MG63 (cell line): ENCODE data around the gene NTM. TPM values are rescaled to one million over a fixed set of nuclear protein-coding genes. Genes with fewer than 3 reads are reported as not detected.

ENCODE experiments used
- DNase-seq: peaks from one replicate; pipeline ENCODE4 v3.0.0-alpha.2; 2020
- H3K27me3 ChIP-seq: fragments of 250-450 bp; sonication (Bioruptor Pico); 2 replicates; pipeline ENCODE4 v1.5.1; 2020; ENCODE audit warnings: mild to moderate bottlenecking, moderate library complexity
- H3K36me3 ChIP-seq: fragments of 250-450 bp; sonication (Bioruptor Pico); 2 replicates; pipeline ENCODE4 v1.5.1; 2020; ENCODE audit warnings: mild to moderate bottlenecking, moderate library complexity
- H3K4me3 ChIP-seq: fragments of 250-450 bp; sonication (Bioruptor Pico); 2 replicates; pipeline ENCODE4 v1.5.1; 2020; ENCODE audit warnings: mild to moderate bottlenecking, moderate library complexity
- H3K9me3 ChIP-seq: fragments of 250-450 bp; sonication (Bioruptor Pico); 2 replicates; pipeline ENCODE4 v1.5.1; 2020; ENCODE audit warnings: mild to moderate bottlenecking, moderate library complexity
- total RNA-seq: library from RNA; depleted of rRNA; stranded (reverse); fragments of >200 nt; shearing (Covaris generic); gene quantifications from 2 replicates; pipeline ENCODE4 v1.2.3, GENCODE V29; 2014; ENCODE audit warnings: low replicate concordance

Gene NTM
- total RNA-seq, 1 experiment from 2014 or later: 4.0 TPM

DNA sequence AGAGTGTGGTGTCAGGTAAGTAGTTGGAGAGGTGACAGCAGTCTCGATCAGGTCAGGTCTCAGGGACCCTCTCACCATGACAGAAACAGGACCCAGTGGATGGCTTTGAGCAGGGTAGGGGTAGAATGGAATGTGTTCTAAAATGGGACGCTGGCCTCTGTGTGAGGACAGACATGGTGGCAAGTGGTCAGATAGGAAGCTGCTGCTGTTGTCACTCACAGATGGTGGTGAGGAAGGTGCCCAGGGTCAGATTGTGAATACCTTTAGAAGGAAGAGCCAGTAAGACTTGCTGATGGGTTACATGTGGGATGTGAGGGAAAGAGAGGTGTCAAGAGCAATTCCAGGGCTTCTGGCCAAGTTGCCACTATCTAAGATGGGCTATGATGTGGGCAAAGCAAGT is 596.3 kb downstream of the NTM start:
- no peaks in the 10 kb centered on the region for H3K9me3 ChIP-seq
- DNase-seq: no peak
- no peaks in the 10 kb centered on the region for H3K36me3 ChIP-seq
- H3K27me3 ChIP-seq: no peaks in the 10 kb centered on the region
- H3K4me3 ChIP-seq: no peak overlapping the region

DNA sequence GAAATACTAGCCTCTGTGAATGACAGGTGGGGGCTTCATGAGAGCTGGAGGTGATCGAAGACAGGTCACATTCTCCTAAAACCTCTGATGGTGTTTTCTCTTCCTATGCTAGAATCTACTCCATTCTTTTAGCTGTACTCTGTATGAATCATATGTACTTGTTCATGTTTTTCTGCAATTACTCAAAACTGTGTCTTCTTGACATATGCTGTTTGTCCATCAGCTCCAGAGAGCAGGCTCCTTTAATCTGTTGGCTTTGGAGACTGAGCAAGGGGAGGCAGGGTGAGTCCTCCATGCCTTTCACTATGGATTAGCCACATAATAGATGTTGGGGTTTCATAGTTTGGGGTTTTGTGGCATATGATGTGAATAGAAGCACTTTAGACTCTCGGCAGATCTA is 598.8 kb downstream of the NTM start:
- Histone ChIP-seq H3K27me3 (no peaks in the 10 kb centered on the region), H3K9me3 (no peaks in the 10 kb centered on the region), H3K36me3 (no peaks in the 10 kb centered on the region), H3K4me3 (no peak overlapping the region)
- DNase-seq: no peak

DNA sequence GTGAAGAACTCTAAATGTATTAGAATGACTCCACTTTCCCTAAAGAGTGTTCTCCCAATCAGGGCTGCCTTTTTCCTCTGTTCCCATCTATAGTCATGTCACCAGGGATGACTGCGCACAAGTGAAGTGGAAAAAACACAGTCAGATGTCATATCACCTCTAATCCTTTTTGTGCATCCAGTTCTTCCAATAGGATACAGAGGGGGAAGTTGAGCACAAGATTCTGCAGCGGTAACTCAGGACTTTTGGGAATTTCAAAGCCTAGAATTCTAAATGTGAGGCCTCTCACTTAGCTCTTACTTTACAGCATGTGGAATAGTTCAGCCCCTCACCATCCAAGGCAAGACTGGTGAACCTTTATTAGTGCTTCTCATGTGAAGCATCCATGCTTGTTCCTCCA is 602.6 kb downstream of the NTM start:
- no peak for DNase-seq
- Histone ChIP-seq H3K9me3 (no peaks in the 10 kb centered on the region), H3K4me3 (no peak overlapping the region), H3K27me3 (no peaks in the 10 kb centered on the region), H3K36me3 (no peaks in the 10 kb centered on the region)

DNA sequence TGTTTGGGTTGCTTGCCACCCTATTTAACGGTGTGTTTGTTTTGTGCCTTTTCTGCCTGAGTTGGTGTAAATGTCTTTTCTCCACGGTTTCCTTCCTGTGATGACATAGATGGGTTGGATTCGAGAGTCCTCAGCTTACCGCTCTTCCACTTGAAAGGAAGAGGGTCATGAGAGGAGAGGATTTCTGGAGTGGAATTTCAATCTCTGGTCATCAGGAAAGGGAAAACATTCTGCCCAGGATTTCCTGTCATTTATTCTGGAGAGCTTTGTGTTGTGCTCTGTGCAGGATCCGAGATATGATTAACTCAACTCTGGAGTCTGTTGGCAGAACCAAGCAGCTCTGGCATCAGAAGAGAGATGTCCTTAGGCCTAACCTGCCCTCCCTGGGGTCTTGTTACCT is 605.2 kb downstream of the NTM start:
- Histone ChIP-seq H3K9me3 (no peaks in the 10 kb centered on the region), H3K4me3 (no peak overlapping the region), H3K27me3 (no peaks in the 10 kb centered on the region), H3K36me3 (no peaks in the 10 kb centered on the region)
- no peak for DNase-seq

DNA sequence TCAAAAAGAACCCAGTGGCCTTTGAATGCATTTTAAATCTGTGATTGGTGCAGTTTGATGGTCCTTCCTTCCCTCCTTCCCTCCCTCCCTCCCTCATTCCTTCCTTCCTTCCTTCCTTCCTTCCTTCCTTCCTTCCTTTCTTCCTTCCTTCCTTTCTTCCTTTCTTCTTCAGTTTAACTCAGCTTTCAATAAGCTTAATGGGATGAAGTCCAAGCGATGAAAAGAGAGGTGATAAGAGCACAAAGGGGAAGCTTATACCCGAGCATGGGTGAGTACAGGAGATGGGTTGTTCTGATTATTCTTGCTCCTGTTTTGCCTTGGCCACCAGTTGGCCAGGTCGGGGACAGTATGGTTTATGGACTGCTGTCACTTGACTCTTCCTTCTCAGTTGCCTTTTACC is 605.6 kb downstream of the NTM start:
- DNase-seq: no peak
- no peaks in the 10 kb centered on the region for H3K27me3 ChIP-seq
- H3K9me3 ChIP-seq: no peaks in the 10 kb centered on the region
- H3K4me3 ChIP-seq: no peak overlapping the region
- no peaks in the 10 kb centered on the region for H3K36me3 ChIP-seq

DNA sequence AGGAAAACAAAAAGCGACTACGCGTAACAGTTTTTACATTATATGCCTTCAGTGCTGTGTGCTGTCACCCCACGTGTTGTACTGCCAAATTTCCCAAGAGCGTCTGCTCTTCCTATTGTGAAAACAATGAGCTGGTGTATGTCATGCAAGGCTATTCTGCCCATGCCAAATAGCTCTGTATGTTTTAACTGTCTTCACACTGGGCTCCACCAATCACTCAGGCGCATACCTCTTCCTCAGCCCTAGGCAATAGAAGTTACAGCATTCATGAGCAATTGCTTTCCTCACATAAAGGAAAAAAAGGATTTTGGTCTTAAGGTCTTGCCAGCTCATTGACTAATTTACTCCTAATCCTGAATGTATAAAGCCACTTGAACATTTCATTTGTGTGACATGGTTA is 606.8 kb downstream of the NTM start:
- Histone ChIP-seq H3K9me3 (no peaks in the 10 kb centered on the region), H3K27me3 (no peaks in the 10 kb centered on the region), H3K36me3 (no peaks in the 10 kb centered on the region), H3K4me3 (no peak overlapping the region)
- DNase-seq: peak; percentile 87

DNA sequence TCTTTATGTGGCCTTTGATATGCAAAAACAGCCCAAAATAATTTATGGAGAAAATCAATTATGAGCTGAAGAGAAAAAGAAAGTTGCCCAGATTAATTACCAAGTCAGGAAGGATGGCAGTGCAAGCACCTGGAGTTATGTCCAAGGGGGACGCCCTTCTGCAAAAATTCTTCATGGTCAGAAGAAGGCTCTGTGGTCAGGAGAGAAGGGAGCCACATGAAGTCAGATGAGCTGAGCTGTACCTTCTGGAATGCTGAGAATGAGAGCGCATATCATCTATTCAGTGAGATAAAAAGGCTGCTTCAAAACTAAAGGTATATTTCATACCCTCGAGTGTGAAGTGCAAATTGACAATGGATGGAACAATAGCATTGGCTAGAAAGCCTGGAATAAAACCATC is 607.4 kb downstream of the NTM start:
- Histone ChIP-seq H3K36me3 (no peaks in the 10 kb centered on the region), H3K9me3 (no peaks in the 10 kb centered on the region), H3K4me3 (no peak overlapping the region), H3K27me3 (no peaks in the 10 kb centered on the region)
- DNase-seq: peak; percentile 52

DNA sequence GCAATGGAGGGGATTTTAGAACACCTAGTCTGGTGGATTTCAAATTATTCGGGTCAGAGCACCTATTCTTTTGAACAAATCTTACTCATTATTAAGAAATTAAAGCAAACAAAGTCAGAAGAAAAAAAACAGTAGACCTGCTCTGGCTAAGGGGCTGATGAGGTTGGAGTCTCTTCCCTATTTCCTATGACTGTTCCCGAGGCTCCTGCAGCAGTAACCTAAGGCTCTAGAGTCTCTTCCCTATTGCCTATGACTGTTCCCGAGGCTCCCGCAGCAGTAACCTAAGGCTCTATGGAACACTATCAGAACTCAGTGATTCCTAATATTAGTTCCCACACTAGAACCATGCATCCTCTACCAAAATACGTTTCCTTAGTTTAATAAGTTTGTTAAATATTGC is 607.9 kb downstream of the NTM start:
- no peaks in the 10 kb centered on the region for H3K9me3 ChIP-seq
- H3K36me3 ChIP-seq: no peaks in the 10 kb centered on the region
- H3K4me3 ChIP-seq: no peak overlapping the region
- no peak for DNase-seq
- no peaks in the 10 kb centered on the region for H3K27me3 ChIP-seq

DNA sequence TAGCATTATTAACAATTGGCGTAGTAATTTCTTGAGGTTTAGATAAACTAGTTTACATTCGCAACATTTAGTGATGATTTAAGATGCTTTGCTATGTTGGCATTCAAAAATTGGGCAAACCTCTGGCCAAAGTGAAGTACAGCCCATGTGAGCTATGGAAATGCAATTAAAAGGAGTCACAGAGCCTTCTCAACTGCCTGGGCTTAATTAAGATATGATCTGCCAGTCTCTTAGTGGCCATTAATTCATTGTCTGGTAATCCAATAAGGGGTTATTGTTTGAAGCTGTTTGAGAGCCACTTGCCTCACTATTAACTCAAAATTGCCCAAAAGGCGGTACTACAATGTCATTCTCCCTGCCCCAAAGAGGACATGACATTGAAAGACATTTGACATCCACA is 608.9 kb downstream of the NTM start:
- no peaks in the 10 kb centered on the region for H3K27me3 ChIP-seq
- H3K9me3 ChIP-seq: peaks cover 3% of the 10 kb centered on the region; the same call in 1 of the 2 replicates
- H3K4me3 ChIP-seq: no peak overlapping the region
- no peaks in the 10 kb centered on the region for H3K36me3 ChIP-seq
- DNase-seq: no peak

DNA sequence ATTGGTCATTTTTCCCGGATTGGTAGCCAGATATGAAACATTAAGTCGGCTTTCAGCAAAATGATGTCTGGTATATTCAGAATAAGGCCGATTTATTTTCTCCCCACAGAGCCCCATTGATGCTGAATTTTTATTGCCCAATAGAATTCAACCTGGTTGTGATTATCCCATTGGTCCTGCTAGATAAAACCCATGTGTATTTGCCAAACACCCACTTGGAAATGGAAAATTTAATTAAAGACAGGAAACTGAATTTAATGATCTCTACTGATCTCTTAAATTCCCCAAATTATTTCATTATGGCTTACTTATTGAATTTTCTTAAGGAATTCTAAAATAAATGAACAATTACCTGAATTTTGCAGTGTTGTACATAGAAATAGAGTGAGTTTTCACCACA is 609.8 kb downstream of the NTM start:
- H3K4me3 ChIP-seq: no peak overlapping the region
- peaks cover 3% of the 10 kb centered on the region; the same call in 1 of the 2 replicates for H3K9me3 ChIP-seq
- H3K36me3 ChIP-seq: no peaks in the 10 kb centered on the region
- DNase-seq: no peak
- H3K27me3 ChIP-seq: no peaks in the 10 kb centered on the region

DNA sequence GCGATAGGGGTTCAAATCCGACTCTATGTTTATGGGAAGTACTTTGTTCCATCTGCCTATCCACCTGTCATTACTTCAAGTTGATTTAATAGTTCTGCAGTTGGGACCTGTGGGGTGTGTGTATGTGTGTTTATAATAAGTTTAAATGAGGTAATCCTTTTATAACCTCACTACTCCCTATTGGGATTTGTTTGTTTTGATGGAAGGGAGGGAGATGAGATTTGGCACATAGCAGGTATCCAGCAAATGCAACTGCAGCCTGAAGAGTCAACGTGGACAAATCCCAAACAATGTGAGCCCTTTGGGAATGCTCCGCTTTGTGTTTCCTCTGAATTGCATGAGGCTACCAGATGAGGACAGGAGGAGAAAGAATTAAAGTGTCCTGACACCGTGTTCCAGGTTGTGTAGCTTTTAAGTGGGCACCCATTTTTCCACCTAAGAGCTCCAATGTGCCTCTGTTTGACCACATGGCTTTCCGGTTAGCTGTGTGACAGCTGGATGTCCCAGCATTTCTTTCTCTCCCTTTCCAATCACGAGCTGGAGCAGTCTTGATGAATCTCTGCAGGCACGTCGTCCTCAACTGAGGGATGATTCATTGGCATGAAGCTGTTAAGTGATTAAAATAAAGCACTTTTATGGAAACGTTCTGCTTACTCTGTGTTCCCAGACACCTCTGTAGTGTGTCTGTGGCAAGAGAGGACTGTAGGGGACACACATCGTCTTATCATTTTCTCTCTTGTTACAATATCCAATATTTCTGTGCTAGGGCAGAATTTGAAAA is 610.7 kb downstream of the NTM start:
- peak; percentile 26 for DNase-seq
- peaks cover 3% of the 10 kb centered on the region; the same call in 1 of the 2 replicates for H3K9me3 ChIP-seq
- no peaks in the 10 kb centered on the region for H3K36me3 ChIP-seq
- no peak overlapping the region for H3K4me3 ChIP-seq
- no peaks in the 10 kb centered on the region for H3K27me3 ChIP-seq

DNA sequence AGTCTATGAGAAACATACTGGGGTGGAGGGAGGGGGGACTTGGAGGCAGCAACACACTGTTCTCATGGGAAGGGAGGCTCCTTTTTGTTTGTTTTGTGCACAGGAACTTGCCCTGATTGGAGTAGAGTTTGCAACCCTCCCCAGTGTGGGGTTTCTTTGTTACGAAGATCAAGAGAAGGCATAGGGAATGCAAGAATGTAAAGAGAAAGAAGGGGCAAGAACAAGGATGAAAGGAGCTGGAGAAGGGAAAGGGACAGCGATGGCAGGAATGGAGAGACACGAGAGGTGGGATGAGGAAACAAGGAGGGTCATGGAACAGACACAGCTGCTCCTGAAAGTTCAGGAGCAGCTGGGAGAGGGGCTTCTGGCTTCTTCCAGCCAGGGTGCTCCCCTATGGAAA is 611.7 kb downstream of the NTM start:
- Histone ChIP-seq H3K27me3 (no peaks in the 10 kb centered on the region), H3K4me3 (no peak overlapping the region), H3K9me3 (peaks cover 3% of the 10 kb centered on the region; the same call in 1 of the 2 replicates), H3K36me3 (no peaks in the 10 kb centered on the region)
- DNase-seq: no peak

DNA sequence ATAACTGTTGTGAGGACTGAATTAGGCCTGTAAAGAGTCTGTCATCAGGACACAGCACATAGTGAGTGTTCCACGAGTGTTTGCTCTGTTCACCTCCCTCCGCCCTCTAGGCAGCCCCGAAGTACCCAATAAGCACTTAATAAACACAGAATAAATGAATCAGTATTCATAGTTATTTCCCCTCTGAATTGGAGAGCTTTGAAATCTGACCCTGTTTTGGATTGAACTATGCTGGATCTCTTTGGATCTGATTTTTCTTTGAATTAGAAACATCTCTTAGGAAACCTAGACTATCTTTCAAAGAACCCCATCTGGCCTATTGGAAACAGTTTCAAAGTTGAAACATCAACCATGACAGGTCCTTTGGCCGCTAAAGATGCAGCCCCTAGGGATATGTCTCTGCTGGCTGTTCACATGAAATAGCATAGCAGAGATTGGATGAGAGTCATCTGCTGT is 615.5 kb downstream of the NTM start:
- Histone ChIP-seq H3K36me3 (no peaks in the 10 kb centered on the region), H3K9me3 (peaks cover 3% of the 10 kb centered on the region; the same call in 1 of the 2 replicates), H3K4me3 (no peak overlapping the region), H3K27me3 (no peaks in the 10 kb centered on the region)
- no peak for DNase-seq

DNA sequence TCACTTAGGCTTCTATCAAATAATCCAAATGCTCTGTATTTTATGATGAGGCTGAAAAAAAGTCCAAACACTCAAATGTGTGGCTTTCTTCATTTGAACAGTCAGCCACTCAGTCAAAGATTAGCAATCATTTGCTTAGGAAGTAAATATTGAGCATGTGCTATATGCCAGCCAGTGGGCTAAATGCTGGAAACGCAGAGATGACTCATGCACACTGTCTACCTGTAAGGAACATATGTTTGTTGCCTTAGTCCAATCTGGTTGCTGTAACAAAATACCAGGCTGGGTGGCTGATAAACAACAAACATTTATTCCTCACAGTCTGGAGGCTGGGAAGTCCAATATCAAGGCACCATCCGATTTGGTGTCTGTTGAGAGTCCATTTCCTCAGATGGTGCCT is 617.3 kb downstream of the NTM start:
- Histone ChIP-seq H3K9me3 (peaks cover 3% of the 10 kb centered on the region; the same call in 1 of the 2 replicates), H3K4me3 (no peak overlapping the region), H3K27me3 (no peaks in the 10 kb centered on the region), H3K36me3 (no peaks in the 10 kb centered on the region)
- DNase-seq: no peak

DNA sequence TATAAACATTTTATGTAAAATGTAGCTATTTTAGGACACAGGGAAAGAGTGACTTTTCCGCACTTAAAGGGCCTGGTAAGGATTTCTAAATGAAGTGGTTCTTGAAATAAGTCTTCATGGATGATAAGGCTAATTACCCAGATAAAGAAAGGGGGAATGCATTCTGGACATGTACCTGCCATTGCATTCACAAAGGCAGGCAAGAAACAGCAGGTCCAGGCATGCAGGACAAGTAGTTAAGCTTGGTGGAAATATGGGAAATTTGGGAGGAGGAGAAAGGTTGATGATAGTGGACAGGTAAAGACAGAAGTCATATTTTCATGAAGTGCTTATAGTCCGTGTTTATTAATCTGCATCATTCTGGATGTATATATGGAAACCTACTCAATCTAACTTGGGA is 621.2 kb downstream of the NTM start:
- H3K4me3 ChIP-seq: no peak overlapping the region
- peaks cover 9% of the 10 kb centered on the region for H3K9me3 ChIP-seq
- no peak for DNase-seq
- no peaks in the 10 kb centered on the region for H3K27me3 ChIP-seq
- H3K36me3 ChIP-seq: no peaks in the 10 kb centered on the region

DNA sequence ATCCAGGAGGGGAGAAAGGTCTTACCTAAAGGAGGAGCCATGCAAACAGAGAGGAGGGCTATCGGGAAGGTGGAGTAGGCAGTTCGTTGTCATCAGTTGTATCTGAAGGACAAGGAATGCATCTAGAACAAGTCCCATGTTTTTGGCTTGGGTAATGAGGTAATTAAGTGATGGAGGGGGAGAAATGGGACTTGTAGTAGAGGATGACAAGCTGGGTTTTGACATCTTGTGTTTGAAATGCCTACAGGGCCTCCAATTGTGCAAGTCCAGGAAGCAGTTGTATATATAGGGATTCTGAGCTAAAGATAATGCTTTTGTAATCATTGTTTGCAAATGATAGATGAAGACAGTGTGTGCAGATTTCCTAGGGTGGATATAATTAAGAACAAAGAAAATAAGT is 622.8 kb downstream of the NTM start:
- H3K9me3 ChIP-seq: peaks cover 9% of the 10 kb centered on the region
- H3K27me3 ChIP-seq: no peaks in the 10 kb centered on the region
- DNase-seq: no peak
- H3K36me3 ChIP-seq: no peaks in the 10 kb centered on the region
- H3K4me3 ChIP-seq: no peak overlapping the region

DNA sequence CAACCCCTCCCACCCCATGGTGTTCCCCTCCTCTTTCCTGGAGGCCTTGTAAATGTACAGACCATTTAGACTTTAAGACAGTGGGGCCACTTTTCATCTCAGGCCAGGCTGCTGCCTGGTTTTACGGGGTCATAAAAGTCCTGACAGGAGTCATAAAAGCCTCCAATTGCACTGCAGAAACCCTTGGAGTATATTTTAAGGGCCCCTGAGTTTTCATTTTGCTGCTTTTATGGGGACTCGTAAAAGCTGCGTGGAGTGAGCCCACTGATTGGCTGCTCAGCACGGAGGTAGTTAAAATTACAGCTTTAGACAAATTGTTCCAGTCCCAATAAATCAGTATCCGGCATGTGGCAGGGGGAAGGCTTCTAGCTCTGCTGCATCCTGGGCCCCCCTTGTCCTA is 627.6 kb downstream of the NTM start:
- Histone ChIP-seq H3K4me3 (no peak overlapping the region), H3K27me3 (no peaks in the 10 kb centered on the region), H3K36me3 (no peaks in the 10 kb centered on the region), H3K9me3 (peaks cover 9% of the 10 kb centered on the region)
- DNase-seq: no peak

DNA sequence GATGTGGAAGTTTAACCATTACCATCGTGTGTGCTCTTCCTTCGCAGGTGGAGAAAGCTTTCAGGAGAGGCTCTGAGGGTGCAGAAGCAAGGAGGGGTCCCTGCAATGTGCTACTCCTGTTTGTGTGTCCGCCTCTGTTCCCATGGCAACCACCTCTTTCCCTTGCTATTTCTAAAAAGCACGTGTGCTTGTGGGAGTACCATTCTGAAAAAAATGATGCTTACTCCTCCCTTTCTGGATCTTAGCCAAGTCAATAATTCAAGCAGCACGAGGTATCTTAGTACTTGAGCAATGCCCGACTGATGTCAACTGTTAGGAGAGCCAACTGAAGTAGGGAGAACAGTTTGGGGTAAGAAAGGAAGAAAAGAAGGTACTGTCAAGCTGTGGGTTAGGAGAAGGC is 628.7 kb downstream of the NTM start:
- Histone ChIP-seq H3K4me3 (no peak overlapping the region), H3K27me3 (no peaks in the 10 kb centered on the region), H3K36me3 (no peaks in the 10 kb centered on the region), H3K9me3 (peaks cover 9% of the 10 kb centered on the region)
- no peak for DNase-seq
